Colonic mucosa (tissue), 4 donors: ENCODE measurements around the gene FITM2. TPM values are rescaled to one million over a fixed set of nuclear protein-coding genes. Genes with fewer than 3 reads are reported as not detected.
"Not testable (repeated sequence)": the region's sequence is repeated elsewhere in the genome, so short reads cannot be mapped to it uniquely, and the experiment has no call there.

Experiments used
- DNase-seq: peaks from one replicate; pipeline ENCODE4 v3.0.0-alpha.2; 2020
- H3K27ac ChIP-seq: fragments of 200-600 bp; one replicate; pipeline ENCODE4 v1.8.0; 2021
- H3K27me3 ChIP-seq: fragments of 200-600 bp; one replicate; pipeline ENCODE4 v1.8.0; 2021
- H3K36me3 ChIP-seq: fragments of 200-600 bp; one replicate; pipeline ENCODE4 v1.8.0; 2021
- H3K4me1 ChIP-seq: fragments of 200-600 bp; one replicate; pipeline ENCODE4 v1.8.0; 2021; ENCODE audit warnings: mild to moderate bottlenecking
- H3K4me3 ChIP-seq: fragments of 200-600 bp; one replicate; pipeline ENCODE4 v1.8.0; 2021
- H3K9ac ChIP-seq, 2 donors: one replicate each; pipeline ENCODE4 v1.7.0; 2013; ENCODE audit warnings: control low read depth in 2 of 2, low read depth in 2 of 2, low read length in 2 of 2
- H3K9me3 ChIP-seq: fragments of 200-600 bp; one replicate; pipeline ENCODE4 v1.8.0; 2021
- CTCF ChIP-seq: fragments of 200-600 bp; IDR thresholded peaks from one replicate; pipeline ENCODE4 v1.8.0; 2022; ENCODE audit warnings: antibody characterized with exemption, mild to moderate bottlenecking
- intact Hi-C: fragments of 100-400 bp; cut with DNase I; formaldehyde crosslinking; loops from one replicate; pipeline ENCODE4 v1.14.1; 2022
- total RNA-seq, 2 donors: library from RNA; stranded (reverse); fragmentation: NEBNext Ultra II Directional in 1 of 2; extraction: Animal tissue kit (Norgen Biotek cat#: 25700) in 1 of 2; gene quantifications; one replicate each; pipeline ENCODE4 v1.2.1, GENCODE V29; 2021
- donor health status: healthy.
- donor health status: DM: no; HTN: no; CAD: no.
- donor health status: DM: no; HTN: no; CAD: no.

FITM2 gene
- total RNA-seq, 2 donors from 2014 or later = 10.1 to 11.6 TPM

DNA sequence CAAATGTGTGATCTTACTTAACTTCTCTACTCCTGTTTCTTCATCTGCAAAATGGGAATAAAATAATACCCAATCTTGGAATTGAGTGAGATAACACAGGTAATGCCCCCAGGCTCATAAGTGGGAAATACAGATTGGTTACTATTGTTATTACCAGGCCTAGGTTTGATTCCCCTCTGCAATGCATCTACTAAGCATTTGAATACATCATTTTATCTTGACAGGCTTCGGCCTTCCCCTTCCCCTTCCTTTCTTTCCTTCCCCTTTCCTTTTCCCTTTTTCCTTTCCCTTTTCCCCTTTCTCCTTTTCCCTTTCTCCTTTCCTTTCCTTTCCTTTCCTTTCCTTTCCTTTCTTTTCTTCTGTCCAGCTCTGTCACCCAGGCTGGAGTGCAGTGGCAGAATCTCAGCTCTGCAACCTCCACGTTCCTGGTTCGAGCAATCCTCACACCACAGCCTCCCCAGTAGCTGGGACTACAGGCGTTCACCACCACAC lies 37.2 kb upstream of the FITM2 start:
- Histone ChIP-seq H3K27me3 (no peaks in the 10 kb centered on the region), H3K36me3 (no peaks in the 10 kb centered on the region), H3K27ac (no peak overlapping the region), H3K4me3 (no peak overlapping the region), H3K4me1 (no peaks in the 10 kb centered on the region), H3K9ac (no peak overlapping the region), H3K9me3 (no peaks in the 10 kb centered on the region)
- intact Hi-C loops = no loop called here
- TF ChIP-seq CTCF = no peak
- DNase-seq = no peak

DNA sequence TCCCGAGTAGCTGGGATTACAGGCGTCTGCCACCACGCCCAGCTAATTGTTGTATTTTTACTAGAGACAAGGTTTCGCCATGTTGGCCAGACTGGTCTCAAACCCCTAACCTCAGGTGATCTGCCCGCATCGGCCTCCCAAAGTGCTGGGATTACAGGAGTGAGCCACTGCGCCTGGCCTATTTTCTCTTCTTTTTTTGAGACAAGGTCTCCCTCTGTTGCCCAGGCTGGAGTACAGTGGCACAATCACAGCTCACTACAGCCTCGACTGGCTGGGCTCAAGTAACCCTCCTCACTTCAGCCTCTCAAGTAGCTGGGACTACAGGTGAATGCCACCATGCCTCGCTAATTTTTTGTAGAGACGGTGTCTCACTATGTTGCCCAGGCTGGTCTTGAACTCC lies 34.9 kb upstream of the FITM2 start:
- H3K9me3 ChIP-seq, H3K4me1 ChIP-seq, H3K9ac ChIP-seq, H3K36me3 ChIP-seq, DNase-seq, H3K27me3 ChIP-seq, H3K4me3 ChIP-seq, H3K27ac ChIP-seq, intact Hi-C loops: not testable (repeated sequence)

GRCh38 chr20:44345147-44345546 lies 34.1 kb upstream of the FITM2 start:
- Histone ChIP-seq H3K36me3 (no peaks in the 10 kb centered on the region), H3K27ac (no peak overlapping the region), H3K9ac (no peak overlapping the region), H3K4me1 (no peaks in the 10 kb centered on the region), H3K27me3 (no peaks in the 10 kb centered on the region), H3K9me3 (no peaks in the 10 kb centered on the region), H3K4me3 (no peak overlapping the region)
- intact Hi-C loops = no loop called here
- no peak for DNase-seq
- no peak for TF ChIP-seq CTCF

DNA sequence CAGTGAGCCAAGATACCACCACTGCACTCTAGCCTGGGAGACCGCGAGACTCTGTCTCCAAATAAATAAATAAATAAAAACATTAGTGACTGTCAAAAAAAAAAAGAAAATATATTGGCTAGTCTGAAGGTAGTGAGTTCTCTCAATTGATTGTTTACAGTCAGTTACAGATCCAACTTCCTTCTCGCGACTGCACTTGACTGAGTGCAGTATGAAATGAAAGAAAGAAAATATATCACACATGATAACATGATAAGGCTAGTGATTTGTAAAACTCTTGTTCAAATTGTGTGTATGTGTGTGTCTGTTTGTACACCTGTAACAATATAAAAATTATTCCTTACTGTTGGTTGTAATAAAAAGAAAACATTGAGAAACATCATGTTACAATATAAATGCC lies 33.7 kb upstream of the FITM2 start:
- Histone ChIP-seq H3K9me3 (no peaks in the 10 kb centered on the region), H3K4me3 (no peak overlapping the region), H3K4me1 (no peaks in the 10 kb centered on the region), H3K27me3 (no peaks in the 10 kb centered on the region), H3K9ac (no peak overlapping the region), H3K36me3 (no peaks in the 10 kb centered on the region), H3K27ac (no peak overlapping the region)
- intact Hi-C loops = no loop called here
- no peak for DNase-seq
- no peak for TF ChIP-seq CTCF

- no peaks in the 10 kb centered on the region for H3K9me3 ChIP-seq
- TF ChIP-seq CTCF = no peak
- no peak overlapping the region for H3K4me3 ChIP-seq
- H3K27ac ChIP-seq = no peak overlapping the region
- H3K9ac ChIP-seq = no peak overlapping the region
- no peak for DNase-seq
- intact Hi-C loops = no loop called here
- H3K36me3 ChIP-seq = no peaks in the 10 kb centered on the region
- H3K27me3 ChIP-seq = no peaks in the 10 kb centered on the region
- no peaks in the 10 kb centered on the region for H3K4me1 ChIP-seq
Measured at GRCh38 chr20:44343162-44343675, 32.2 kb upstream of the FITM2 start.

- no peaks in the 10 kb centered on the region for H3K27me3 ChIP-seq
- H3K36me3 ChIP-seq = no peaks in the 10 kb centered on the region
- DNase-seq = no peak
- TF ChIP-seq CTCF = no peak
- no peaks in the 10 kb centered on the region for H3K4me1 ChIP-seq
- H3K4me3 ChIP-seq = no peak overlapping the region
- H3K9ac ChIP-seq = no peak overlapping the region
- H3K27ac ChIP-seq = no peak overlapping the region
- no peaks in the 10 kb centered on the region for H3K9me3 ChIP-seq
- intact Hi-C loops = no loop called here
Measured at GRCh38 chr20:44342248-44342647, 31.2 kb upstream of the FITM2 start.
